GM21390 (cell line): ENCODE results near the gene FMO4.
"Not testable (repeated sequence)": the region's sequence is repeated elsewhere in the genome, so short reads cannot be mapped to it uniquely, and the experiment has no call there.

Source experiments
- ATAC-seq: cut with Tn5 transposase; IDR thresholded peaks from one replicate; pipeline ENCODE4 v1.9.1; 2021; ENCODE audit not compliant: unreplicated experiment

FMO4 gene

DNA sequence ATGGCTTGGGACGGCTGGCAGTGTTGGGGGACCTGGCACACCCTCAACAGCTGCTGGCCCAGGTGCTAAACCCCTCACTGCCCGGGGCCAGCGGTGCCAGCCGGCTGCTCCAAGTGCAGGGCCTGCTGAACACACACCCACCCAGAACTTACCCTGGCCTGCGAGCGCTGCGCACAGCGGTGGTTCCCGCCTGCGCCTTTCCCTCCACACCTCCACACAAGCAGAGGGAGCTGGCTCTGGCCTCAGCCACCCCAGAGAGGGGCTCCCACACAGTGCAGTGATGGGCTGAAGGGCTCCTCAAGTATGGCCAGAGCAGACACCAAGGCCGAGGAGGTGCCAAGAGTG lies 67.9 kb downstream of the FMO4 start:
- no peak for ATAC-seq

- ATAC-seq, result no peak
Observed at GRCh38 chr1:171384496-171384895, 70.5 kb downstream of the FMO4 start.

GRCh38 chr1:171389171-171389570 lies 75.2 kb downstream of the FMO4 start:
- no peak for ATAC-seq

GRCh38 chr1:171390740-171391139 lies 76.8 kb downstream of the FMO4 start:
- ATAC-seq, result not testable (repeated sequence)
